GM12874 (cell line): ENCODE results near the gene ARHGAP15.

Experiments used
- TF ChIP-seq, protein P1 (sequence below): IDR thresholded peaks from 2 replicates; pipeline ENCODE4 v1.5.1; 2011; ENCODE audit warnings: low read depth, mild to moderate bottlenecking, control low read depth, low read length, moderate library complexity; ENCODE audit not compliant: insufficient read depth

Gene ARHGAP15

DNA sequence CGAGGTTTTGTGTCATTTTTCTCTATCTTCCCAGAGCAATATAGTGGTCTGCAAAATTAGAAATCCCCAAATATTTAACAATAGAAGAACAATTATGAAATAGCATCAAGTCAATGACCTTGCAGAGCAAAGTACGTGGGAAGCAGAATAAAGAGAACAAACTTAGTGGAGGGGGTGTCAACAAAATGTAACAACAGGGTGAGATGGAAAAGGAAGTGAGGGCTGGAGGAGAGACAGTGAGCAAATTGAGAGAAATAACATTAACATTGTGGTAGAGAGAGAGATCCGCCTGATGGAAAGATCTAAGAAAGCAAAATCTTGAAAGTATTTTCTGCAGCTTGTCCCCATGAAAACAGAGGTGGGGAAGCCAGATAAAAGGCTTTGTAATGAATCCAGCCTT, 23.4 kb downstream of the ARHGAP15 start:
- TF ChIP-seq, protein P1, sequence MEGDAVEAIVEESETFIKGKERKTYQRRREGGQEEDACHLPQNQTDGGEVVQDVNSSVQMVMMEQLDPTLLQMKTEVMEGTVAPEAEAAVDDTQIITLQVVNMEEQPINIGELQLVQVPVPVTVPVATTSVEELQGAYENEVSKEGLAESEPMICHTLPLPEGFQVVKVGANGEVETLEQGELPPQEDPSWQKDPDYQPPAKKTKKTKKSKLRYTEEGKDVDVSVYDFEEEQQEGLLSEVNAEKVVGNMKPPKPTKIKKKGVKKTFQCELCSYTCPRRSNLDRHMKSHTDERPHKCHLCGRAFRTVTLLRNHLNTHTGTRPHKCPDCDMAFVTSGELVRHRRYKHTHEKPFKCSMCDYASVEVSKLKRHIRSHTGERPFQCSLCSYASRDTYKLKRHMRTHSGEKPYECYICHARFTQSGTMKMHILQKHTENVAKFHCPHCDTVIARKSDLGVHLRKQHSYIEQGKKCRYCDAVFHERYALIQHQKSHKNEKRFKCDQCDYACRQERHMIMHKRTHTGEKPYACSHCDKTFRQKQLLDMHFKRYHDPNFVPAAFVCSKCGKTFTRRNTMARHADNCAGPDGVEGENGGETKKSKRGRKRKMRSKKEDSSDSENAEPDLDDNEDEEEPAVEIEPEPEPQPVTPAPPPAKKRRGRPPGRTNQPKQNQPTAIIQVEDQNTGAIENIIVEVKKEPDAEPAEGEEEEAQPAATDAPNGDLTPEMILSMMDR = no peak

DNA sequence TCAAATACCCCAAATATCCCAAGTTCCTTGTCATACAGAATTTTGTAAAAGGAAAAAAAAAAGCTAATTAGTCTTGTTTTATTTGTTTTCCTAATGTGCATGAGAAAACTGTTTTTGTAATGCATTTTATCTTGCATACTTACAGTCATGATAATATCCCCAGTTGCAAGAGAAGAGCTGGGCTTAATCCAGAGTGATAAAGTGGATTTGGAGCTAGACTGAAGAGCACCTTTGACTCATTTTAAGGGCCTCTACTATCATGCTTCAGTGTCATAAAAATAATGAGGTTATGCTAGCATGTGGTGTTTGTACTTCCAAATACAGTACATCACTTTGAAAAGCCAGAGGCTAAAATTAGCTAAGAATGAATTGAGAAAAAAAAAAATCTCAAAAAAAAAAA, 26.4 kb downstream of the ARHGAP15 start:
- TF ChIP-seq, protein P1 = no peak

DNA sequence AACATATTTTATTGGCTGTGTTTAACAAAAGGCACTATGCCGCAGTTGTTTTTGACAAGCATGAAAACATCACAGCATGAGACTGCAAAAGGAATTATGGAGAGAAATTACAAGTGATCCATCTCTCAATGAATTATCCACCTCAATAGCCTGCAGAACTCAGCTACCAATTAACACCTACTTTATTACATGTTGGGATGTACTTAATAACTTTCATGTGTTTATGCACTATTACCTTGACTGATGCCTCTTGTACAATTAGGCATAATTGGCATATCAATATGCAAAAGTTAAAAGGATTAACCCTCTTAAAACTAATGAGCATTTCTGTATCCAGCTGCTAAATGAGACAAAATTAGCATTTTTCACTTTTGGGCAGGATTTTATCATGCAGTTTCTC, 27.8 kb downstream of the ARHGAP15 start:
- TF ChIP-seq, protein P1 = no peak

DNA sequence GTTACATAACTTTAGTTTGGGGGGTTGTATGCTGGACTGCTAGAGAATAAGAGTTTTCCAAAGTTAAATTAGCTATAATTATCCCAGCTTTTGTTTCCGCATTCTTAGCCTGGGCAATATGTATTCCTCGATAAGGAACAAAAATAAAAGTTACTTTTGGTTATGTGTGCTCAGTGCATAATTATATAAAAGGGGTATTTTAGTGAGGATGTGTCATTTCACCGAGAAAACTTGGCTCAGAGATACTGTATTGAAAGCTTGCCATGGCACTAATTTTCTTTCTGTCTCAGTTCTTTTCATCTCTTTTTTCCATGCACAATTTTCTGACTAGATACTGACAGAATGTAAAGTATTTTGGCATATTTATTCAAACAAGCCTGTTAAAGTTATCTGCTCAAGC, 28.2 kb downstream of the ARHGAP15 start:
- TF ChIP-seq, protein P1 = no peak

DNA sequence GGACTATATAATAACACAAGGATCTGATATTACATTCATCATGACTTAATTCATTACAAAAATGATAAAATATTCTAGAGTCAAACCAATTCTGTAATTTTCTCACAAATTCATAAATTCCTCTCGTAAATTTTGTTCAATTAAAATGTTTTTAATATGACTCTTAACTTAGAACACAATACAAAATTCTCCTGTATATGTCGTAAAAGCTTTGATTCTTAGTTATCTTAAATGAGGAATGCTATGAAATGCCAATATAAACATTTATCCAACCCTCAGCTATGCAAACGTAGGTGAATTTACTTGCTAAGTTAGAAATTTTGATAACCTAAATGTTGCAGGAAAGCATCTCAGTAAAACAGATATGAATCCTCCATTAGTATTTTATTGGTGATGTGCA, 28.9 kb downstream of the ARHGAP15 start:
- TF ChIP-seq, protein P1 = no peak

DNA sequence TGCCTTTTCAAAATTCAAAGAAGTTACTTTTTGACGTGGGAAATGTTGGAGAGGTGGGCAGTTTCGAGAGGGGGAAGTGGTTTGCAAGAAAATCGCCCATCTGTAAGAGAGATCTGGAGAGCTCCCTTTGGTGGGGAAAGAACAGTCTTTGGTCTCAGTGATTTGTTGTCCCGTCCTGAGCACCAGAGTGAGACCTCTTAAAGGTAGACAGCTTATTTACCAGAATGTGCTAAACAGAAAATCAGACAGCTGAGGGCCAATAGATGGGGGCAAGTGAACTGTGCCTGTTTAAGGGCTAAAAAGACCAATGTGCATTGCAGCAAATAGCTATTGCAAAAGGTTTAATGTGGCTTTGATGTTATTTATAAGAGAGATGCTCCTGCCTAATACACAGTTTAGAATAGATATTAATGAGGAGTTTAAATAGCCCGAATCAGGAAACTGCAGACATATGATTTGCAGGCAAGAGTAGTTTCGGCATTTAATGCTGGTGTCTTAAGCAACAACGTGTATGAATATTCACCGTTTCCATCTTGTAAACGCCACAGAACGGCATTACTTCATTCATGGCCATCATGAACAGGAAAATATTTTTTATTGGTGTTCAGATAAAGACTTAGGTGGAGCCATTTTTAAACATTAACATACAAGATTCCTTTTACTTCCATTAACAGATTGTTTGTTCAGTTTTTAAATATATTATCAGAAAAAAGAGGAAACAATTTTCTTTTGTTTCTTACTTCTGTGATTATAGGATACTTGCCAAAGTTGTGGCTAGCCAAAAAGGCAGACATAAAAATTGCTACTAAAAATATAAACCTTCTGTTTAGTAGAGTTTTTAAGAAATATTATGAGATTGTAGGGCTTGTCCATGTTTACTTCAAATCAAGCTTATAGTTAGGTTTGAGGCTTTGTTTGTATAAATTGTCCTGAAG, 29.6 kb downstream of the ARHGAP15 start:
- TF ChIP-seq, protein P1 = no peak

DNA sequence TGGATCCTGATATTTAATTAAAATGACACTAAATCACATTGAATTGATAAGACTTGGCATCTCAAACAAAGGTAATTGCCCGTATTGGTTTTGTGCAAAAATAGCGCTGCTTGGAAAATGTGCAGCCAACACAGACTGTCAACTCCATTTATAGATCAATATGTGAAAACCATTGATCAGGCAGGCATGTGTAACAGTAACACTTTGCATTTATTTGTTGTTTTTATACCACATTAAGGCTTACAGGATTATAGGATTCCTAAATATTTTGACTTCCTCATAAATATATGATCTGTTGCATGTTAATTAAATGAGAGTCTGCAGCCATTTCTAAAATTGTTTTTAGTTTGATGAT, 30.2 kb downstream of the ARHGAP15 start:
- TF ChIP-seq, protein P1 = no peak
